Measurements from ENCODE around the gene PNPLA1.

The PNPLA1 gene

GRCh38 chr6:36350082-36350481, 80.2 kb downstream of the PNPLA1 start:
- Histone ChIP-seq H3K27me3 (ENCODE audit: low read length) (no peaks in the 10 kb centered on the region), H3F3A (ENCODE audit: insufficient read depth) (no peaks in the 10 kb centered on the region), H3K36me3 (ENCODE audit: low read length) (no peaks in the 10 kb centered on the region), H3K9ac (ENCODE audit: low read length) (no peak overlapping the region), H3K4me3 (ENCODE audit: insufficient read depth, low read length, poor library complexity, severe bottlenecking) (no peak overlapping the region), H2AFZ (ENCODE audit: low read depth, low read length, severe bottlenecking) (no peak overlapping the region), H3K9me3 (ENCODE audit: insufficient read depth, low read length) (no peaks in the 10 kb centered on the region), H3K4me2 (ENCODE audit: low read depth, low read length, poor library complexity, severe bottlenecking) (no peak overlapping the region), H3K79me2 (ENCODE audit: insufficient read depth, low read length) (no peaks in the 10 kb centered on the region), H3K27ac (ENCODE audit: low read depth, low read length) (no peak overlapping the region), H3K9me2 (replicated peaks; ENCODE audit: insufficient read depth, low read length) (no peaks in the 10 kb centered on the region), H4K20me1 (ENCODE audit: low read depth, low read length) (no peaks in the 10 kb centered on the region)
- no peak for TF ChIP-seq EZH2phosphoT487 (conservative IDR thresholded peaks at IDR 0.05; ENCODE audit: low read length)
- TF ChIP-seq CTCF (IDR thresholded peaks at IDR 0.05; ENCODE audit: insufficient read depth, low read length, poor library complexity, severe bottlenecking) = no peak

- H3K79me2 ChIP-seq (ENCODE audit: insufficient read depth, low read length) = no peaks in the 10 kb centered on the region
- H3K9me3 ChIP-seq (ENCODE audit: insufficient read depth, low read length) = no peaks in the 10 kb centered on the region
- H3K27me3 ChIP-seq (ENCODE audit: low read length) = no peaks in the 10 kb centered on the region
- H3K9me2 ChIP-seq (replicated peaks; ENCODE audit: insufficient read depth, low read length) = no peaks in the 10 kb centered on the region
- no peaks in the 10 kb centered on the region for H4K20me1 ChIP-seq (ENCODE audit: low read depth, low read length)
- TF ChIP-seq EZH2phosphoT487 (conservative IDR thresholded peaks at IDR 0.05; ENCODE audit: low read length) (no peak), CTCF (IDR thresholded peaks at IDR 0.05; ENCODE audit: insufficient read depth, low read length, poor library complexity, severe bottlenecking) (no peak)
- H3K4me3 ChIP-seq (ENCODE audit: insufficient read depth, low read length, poor library complexity, severe bottlenecking) = no peak overlapping the region
- no peak overlapping the region for H3K9ac ChIP-seq (ENCODE audit: low read length)
- H3F3A ChIP-seq (ENCODE audit: insufficient read depth) = no peaks in the 10 kb centered on the region
- H3K27ac ChIP-seq (ENCODE audit: low read depth, low read length) = no peak overlapping the region
- H3K36me3 ChIP-seq (ENCODE audit: low read length) = no peaks in the 10 kb centered on the region
- H2AFZ ChIP-seq (ENCODE audit: low read depth, low read length, severe bottlenecking) = no peak overlapping the region
- no peak overlapping the region for H3K4me2 ChIP-seq (ENCODE audit: low read depth, low read length, poor library complexity, severe bottlenecking)
Measured at GRCh38 chr6:36350681-36351571, 81.1 kb downstream of the PNPLA1 start.

- TF ChIP-seq CTCF (IDR thresholded peaks at IDR 0.05; ENCODE audit: insufficient read depth, low read length, poor library complexity, severe bottlenecking) (no peak), EZH2phosphoT487 (conservative IDR thresholded peaks at IDR 0.05; ENCODE audit: low read length) (no peak)
- Histone ChIP-seq H3K9me3 (ENCODE audit: insufficient read depth, low read length) (no peaks in the 10 kb centered on the region), H3K4me2 (ENCODE audit: low read depth, low read length, poor library complexity, severe bottlenecking) (no peak overlapping the region)
Measured at GRCh38 chr6:36352477-36353157, 82.8 kb downstream of the PNPLA1 start.

More at GRCh38 chr6:36352477-36353157, 82.8 kb downstream of the PNPLA1 start:
- Histone ChIP-seq H3K79me2 (ENCODE audit: insufficient read depth, low read length) (no peaks in the 10 kb centered on the region), H2AFZ (ENCODE audit: low read depth, low read length, severe bottlenecking) (no peak overlapping the region), H3K9me2 (replicated peaks; ENCODE audit: insufficient read depth, low read length) (no peaks in the 10 kb centered on the region), H3K27ac (ENCODE audit: low read depth, low read length) (no peak overlapping the region), H3K4me3 (ENCODE audit: insufficient read depth, low read length, poor library complexity, severe bottlenecking) (no peak overlapping the region), H3K36me3 (ENCODE audit: low read length) (no peaks in the 10 kb centered on the region), H3F3A (ENCODE audit: insufficient read depth) (no peaks in the 10 kb centered on the region), H3K9ac (ENCODE audit: low read length) (no peak overlapping the region), H4K20me1 (ENCODE audit: low read depth, low read length) (no peaks in the 10 kb centered on the region), H3K27me3 (ENCODE audit: low read length) (no peaks in the 10 kb centered on the region)
